HG03439 (cell line): ENCODE data around the gene SLC36A3.
A peak's percentile ranks its signal among the peaks of the same experiment; 100 is the strongest.
"Not testable (repeated sequence)": the region's sequence is repeated elsewhere in the genome, so short reads cannot be mapped to it uniquely, and the experiment has no call there.

Source experiments
- ATAC-seq: cut with Tn5 transposase; IDR thresholded peaks from one replicate; pipeline ENCODE4 v1.9.1; 2021; ENCODE audit warnings: mild to moderate bottlenecking, moderate library complexity; ENCODE audit not compliant: unreplicated experiment

SLC36A3 gene

GRCh38 chr5:151240268-151240835 lies 63.2 kb downstream of the SLC36A3 start:
- not testable (repeated sequence) for ATAC-seq

DNA sequence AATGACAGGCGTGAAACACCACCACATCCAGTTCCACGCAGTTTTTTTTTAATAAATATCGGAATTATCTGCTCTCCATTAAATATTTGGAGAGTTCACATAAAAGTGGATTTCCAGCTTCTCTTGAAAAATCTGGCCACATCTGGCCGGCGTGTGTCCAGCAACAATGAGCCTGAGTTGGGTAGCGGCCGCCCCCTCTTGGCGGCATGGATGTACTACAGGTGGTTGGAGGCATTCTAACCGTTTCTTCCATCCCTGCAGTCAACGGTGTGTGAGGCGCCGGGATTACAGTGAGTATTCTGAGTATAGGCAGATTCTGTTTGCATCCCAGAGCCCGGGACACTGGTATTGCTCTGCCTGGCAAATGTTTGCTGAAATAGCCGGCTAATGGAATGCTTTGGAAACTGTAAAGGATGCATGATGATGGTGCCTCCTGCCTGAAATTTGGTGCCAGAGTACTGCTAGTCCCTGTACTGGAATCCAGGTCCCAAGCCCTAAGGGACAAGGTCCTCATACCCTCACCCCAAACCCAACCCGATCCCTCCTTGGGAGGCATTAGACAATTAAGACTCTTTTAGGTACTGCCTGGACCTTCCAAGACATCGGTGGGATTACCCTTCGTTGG lies 64.2 kb downstream of the SLC36A3 start:
- peak; percentile 41 for ATAC-seq

DNA sequence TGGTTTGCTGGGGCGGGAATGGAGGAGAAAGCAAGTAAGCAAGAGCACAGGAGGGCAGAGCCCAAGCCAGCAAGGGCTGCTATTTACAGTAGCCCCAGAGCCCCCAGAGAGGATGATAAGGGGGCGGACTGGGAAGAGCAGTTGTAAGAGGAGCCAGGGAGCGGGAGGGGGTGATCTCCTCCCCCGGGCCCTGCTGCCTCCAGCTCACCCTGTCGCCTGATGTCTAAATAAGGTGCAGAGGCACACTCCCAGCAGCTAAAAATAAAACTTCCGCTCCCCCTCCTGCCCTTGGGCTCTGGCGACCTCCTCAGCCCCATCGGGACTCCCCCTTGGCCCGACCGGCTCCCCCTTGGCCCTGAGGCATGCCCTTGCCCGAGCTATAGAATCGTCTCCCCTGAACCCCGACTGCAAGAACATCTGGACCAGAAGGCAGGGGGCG lies 65.2 kb downstream of the SLC36A3 start:
- no peak for ATAC-seq

- no peak for ATAC-seq
Measured at GRCh38 chr5:151237685-151238084, 65.9 kb downstream of the SLC36A3 start.

DNA sequence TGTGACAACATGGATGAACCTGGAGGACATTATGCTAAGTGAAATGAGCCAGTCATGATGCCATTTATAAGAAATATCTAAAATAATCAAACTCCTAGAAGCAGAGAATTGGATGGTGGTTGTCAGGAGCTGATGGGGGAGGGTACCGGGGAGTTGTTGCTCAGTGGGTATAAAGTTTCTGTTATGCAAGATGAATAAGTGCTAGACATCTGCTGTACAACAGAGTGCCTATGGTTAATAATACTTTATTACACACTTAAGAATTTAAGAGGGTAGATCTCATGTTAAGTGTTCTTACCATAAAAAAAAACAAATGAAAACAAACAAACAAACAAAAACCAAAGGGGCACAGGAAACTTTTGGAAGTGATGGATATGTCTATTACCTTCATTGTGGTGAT lies 66.7 kb downstream of the SLC36A3 start:
- no peak for ATAC-seq

DNA sequence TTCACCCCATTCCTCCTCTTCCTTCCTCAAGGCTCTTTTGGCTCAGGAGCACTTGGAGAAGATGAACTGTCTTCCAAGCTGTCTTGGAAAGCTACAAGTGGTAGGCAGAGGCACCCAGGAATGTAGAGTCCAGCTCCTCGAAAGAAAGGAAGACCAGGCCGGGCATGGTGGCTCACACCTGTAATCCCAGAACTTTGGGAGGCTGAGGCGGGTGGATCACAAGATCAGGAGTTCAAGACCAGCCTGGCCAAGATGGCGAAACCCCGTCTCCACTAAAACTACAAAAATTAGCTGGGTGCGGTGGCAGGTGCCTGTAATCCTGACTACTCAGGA lies 68.4 kb downstream of the SLC36A3 start:
- ATAC-seq: not testable (repeated sequence)

DNA sequence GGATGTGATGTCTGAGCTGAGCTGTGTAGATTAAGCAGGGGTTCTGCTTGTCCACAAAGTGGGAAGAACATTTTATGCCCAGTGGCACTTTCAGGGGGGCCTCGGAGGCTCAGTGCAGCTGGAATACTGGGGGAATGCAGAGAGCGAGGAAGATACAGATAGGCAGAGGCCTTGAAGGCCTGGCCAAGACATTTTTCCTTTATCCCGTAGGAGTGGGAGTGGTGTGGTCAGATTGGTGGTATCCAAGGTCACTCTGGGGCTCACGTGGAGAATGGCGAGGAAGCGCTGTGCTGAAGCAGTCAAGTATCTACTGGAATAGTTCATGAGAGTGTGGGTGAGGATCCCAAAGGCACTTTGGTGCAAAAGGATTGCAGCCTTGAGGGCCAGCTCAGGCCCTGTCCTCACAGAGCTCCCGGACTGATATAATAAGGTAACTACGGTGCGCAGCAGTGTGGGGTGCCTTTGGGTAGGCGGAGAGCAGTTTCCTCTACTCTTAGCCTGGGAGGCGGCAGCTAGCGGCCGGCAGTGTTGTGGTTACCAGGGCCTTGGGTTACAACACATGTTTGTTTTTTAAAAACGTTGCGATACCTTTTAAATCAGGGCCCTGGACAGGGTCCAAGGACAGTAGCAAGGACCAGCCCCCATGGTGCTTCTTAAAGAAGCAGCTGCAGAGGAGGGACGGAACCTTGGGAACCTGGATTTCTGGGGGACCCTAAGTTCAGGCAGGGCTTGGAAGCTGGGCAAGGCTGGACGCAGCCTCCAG lies 68.9 kb downstream of the SLC36A3 start:
- ATAC-seq: peak; percentile 58

DNA sequence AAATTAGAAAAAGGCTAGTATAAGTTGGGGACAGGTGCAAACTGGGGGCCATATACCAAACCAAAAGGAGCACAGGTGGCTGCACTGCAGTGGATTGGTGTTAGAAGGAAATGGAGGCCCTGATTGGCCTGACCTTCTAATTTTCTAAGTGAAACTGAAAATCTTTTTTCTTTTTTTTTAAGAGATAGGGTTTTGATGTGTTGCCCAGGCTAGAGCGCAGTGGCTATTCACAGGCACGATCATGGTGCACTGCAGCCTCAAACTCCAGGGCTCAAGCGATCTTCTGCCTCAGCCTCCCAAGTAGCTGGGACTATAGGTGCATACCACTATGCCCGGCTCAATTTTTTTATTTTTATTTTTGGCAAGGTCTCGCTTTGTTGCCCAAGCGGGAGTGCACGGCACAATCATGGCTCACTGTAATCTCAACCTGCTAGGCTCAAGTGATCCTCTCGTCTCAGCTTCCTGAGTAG lies 69.9 kb downstream of the SLC36A3 start:
- ATAC-seq: peak; percentile 55

GRCh38 chr5:151231359-151231758 lies 72.2 kb downstream of the SLC36A3 start:
- no peak for ATAC-seq

- no peak for ATAC-seq
Measured at GRCh38 chr5:151230048-151230680, 73.4 kb downstream of the SLC36A3 start.

GRCh38 chr5:151228986-151229385 lies 74.6 kb downstream of the SLC36A3 start:
- ATAC-seq: no peak

- ATAC-seq: no peak
Measured at GRCh38 chr5:151227918-151228447, 75.6 kb downstream of the SLC36A3 start.
